DMS153 treated with DMSO at 0.1 percent for 48 hours (cell line): ENCODE results near the gene RNASE7.
A peak's percentile ranks its signal among the peaks of the same experiment; 100 is the strongest.
"Not testable (repeated sequence)": the region's sequence is repeated elsewhere in the genome, so short reads cannot be mapped to it uniquely, and the experiment has no call there.

ENCODE experiments used
- DNase-seq: peaks from one replicate; lab custom pipeline; 2025; ENCODE audit not compliant: unreplicated experiment; lab: John Stamatoyannopoulos, UW

The RNASE7 gene

GRCh38 chr14:21041676-21042433 lies at the start of gene RNASE7:
TSS of gene RNASE7 (plus strand) at chr14:21042362. CDS start at chr14:21042993, 631 bp downstream.
- DNase-seq: no peak

GRCh38 chr14:20996521-20996920 lies 45.6 kb upstream of the RNASE7 start:
- DNase-seq: no peak

DNA sequence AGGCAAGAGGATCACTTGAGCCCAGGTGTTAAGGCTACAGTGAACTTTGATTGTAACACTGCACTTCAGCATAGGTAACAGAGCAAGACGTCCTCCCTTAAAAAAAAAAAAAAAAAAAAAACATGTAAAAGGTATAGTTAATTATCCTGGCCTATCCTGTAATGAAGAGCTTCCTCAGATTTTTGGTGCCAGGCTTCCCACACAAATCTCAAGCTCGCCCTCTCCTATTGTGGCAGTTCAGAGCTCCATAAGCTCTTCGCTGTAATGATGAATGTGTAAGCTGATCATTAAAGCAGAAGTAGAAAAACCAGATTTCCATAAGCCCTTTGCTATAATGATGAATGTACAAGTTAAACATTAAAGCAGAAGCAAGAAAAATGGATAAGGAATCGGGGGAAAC lies 45.0 kb upstream of the RNASE7 start:
- no peak for DNase-seq

DNA sequence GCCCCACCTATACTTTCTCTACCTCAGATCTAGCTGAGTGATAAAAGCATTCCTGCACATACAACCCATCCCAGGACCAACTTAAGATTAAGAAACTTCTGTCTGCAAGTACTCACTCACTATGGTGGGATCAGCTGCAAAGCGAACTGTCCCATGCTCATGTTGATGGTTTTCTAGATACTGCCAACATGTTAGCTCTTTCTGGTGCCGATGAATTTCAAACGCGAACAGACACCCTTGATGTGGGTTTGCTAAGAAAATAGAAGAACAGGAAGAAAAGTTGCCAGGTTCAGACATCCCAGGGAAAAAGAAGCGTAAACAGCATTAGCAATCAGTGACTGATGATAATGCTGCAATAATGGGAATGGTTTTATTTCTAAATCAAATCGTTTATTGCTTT lies 44.6 kb upstream of the RNASE7 start:
- no peak for DNase-seq

DNA sequence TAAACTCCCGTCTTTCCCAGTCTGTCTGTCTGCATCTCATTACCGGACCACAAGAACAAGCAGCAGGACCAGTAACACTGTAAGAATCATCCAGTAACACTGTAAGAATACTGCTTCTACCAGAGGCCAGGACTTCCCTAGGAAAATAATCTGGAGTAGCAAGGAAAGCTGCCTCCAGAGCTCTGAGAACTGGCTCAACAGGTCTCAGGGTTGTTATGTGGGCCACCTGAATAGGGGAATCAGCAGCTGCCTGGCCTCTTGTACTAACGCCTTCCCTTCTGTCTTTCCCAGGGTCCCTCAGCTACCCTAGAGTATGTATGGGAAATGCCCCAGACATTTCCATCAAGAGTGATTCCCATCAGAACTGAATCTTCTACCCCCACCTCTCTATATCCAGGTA lies 44.0 kb upstream of the RNASE7 start:
- DNase-seq: no peak

DNA sequence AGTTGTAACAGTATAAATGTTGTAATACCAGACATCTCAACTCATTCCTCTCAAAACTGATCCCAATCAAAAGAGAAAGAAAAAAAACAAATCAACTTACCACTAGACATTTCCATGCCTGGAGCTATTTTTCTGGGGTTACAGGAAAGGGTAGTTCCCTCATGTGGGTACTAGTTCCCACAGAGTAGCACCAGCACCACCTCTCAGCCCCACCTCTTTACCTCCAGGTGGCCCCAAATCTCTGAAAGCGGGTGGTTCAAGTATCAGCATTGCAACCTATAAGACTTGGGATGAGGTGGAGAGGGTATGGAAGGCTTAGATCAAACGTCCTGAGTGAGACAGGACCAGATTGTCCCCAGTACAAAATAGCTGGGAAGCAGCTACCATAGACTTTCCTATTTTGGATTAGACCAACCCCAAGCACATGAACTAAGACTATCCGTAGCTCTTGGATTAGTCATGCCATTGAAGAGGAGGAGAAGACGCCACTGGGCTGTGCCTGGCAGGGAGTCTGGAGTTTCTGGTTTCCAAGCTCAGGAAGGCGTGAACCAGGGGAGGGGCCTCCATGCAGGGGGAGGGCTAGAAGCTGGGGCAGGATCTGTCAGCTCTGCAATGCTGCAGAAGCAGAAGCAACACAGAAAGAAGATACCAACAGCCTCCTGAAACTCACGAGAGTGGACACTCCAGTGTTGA lies 43.3 kb upstream of the RNASE7 start, which contains the start of gene SLC39A2:
Gene SLC39A2, plus strand, starts transcription at position 620 of the 693 bp plus-strand sequence. CDS start 154 bp downstream, outside the sequence.
- DNase-seq: no peak

DNA sequence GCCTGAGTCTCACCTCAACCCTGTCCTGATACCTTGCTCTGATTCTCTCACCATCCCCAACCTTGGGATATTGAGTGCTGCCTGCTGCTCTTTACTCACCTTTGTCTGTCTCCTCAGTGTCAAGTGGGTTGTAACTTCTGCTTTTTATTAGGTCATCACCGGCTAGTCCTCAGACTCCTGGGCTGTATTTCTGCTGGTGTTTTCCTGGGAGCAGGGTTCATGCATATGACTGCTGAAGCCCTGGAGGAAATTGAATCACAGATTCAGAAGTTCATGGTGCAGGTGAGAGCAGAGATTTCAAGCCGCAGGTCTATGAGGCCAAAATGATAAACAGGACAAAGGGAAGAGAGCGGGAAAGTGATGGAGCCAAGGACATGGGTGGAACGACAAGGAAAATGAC lies 42.6 kb upstream of the RNASE7 start:
- DNase-seq: no peak

DNA sequence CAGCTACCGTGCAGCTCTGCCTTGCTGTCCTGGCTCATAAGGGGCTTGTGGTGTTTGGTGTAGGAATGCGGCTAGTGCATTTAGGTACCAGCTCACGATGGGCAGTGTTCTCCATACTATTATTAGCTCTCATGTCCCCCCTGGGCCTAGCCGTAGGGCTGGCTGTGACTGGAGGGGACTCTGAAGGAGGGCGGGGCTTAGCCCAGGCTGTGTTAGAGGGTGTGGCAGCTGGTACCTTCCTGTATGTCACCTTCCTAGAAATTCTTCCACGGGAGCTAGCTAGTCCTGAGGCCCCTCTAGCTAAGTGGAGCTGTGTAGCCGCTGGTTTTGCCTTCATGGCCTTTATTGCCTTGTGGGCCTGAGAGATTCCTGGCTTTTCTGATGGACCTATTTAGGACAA lies 40.9 kb upstream of the RNASE7 start:
- DNase-seq: no peak

GRCh38 chr14:21003788-21004346 lies 38.3 kb upstream of the RNASE7 start:
- DNase-seq: no peak

DNA sequence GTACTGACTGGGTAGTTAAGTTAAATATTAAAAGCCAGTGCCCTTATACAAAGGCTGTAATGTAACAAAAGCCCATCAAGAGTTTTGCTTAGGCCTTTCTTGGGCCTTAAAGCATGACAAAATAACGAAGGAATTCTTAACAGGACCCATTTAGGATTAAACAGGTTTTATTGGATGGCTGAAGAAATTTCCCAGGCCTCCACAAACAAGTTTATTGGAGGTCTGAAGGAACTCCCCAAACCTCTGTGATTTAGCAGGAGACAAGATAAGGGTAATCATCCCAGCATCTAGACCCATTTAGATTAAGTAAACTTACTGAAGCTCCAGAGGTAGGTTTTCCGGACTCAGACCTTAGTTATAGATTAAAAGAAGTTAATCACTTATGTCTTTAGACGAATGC lies 32.4 kb upstream of the RNASE7 start:
- not testable (repeated sequence) for DNase-seq

DNA sequence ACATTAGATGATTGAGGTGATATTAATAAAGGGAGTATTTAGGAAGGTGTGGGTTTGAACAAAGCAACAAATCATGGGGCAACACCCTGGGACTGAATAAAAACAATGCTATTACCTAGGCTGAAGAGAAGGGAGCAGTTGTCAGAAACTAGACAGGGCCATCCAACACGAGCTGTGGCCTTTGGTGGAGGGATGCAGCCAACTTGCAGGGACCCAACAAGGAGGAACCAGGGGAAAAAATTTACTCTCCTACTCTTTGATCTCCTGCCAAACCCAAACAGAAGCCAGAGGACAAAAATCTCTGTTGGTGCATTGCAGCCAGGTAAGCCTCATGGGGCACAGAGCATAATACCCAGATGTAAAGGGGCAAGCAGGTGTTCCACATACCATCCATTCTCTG lies 31.0 kb upstream of the RNASE7 start:
- DNase-seq: no peak

DNA sequence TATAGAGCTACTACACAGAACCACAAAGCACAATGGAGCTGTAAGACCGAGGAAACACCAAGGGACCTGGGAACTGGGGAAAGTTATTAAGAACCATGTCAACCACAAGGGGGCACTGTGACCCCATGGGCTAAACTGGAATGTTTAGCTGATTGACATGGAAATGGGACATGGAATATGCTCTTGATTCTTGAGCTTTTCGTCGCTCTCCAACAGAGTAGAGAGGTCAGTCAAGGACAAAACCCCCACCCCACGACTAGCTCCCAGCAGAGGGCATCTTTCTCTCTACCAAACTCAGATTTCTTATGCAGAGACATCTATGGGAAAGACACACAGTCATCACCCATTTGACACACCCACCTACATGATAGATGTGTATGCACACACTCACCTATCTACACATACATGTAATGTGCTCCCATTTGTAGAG lies 27.4 kb upstream of the RNASE7 start:
- DNase-seq: peak; percentile 43

GRCh38 chr14:21015312-21015711 lies 26.9 kb upstream of the RNASE7 start:
- no peak for DNase-seq

- DNase-seq: no peak
Measured at GRCh38 chr14:21016413-21017190, 25.6 kb upstream of the RNASE7 start.

DNA sequence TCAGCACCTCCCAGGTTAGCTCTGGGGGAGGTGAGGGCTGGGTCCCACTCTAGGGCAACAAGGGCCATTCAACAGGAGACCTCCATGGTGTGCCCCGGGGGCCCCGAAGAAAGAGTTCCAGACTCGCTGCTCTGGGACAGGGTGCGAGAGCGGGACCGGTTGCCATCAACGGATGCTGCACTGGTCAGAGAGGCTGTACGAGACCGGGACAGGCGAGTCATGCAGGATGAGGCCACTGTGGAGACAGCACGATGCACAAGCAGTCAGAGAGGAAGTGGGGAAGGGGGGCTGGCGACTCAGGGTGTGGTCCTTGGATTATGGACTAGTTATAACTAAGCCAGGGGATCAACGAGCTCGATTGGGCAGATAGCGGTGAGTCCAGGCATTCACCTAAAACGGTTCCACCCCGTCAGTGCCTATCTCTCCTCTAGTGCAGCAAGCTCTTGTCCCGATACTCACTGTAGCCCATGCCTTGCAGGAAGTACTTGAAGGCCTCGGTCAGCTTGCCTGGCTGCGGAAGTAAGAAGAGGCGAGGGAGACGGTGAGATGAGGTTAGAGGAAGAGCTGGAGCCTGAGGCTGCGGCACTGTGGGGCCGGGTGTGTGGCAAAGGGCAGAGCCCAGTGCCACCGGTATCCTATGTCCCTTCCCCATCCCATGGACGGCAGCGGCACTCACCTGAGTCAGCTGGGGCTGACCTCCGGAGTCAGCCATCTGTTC lies 24.5 kb upstream of the RNASE7 start:
- DNase-seq: no peak

- no peak for DNase-seq
Measured at GRCh38 chr14:21018286-21018685, 23.9 kb upstream of the RNASE7 start.

GRCh38 chr14:21018781-21019180 lies 23.4 kb upstream of the RNASE7 start:
- DNase-seq: no peak

DNA sequence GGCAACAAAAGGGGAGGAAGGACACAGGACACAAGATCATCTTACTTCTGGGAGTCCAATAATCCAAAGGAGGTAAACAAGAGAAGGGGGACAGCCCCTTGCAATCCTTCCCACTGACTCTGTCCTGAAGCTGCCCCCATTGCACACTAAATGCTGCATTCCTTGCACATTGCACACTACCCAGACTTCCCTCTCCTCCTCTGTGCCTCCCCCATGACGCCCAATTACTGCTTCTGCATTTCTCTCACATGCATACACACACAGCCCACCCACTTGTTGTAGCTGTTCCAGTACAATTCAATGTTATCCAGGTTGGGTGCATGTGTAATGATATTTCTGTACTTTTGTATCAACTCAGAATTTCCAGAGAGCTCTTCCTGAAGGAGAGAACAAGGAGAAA lies 22.8 kb upstream of the RNASE7 start:
- DNase-seq: no peak

GRCh38 chr14:21020977-21021545 lies 21.1 kb upstream of the RNASE7 start:
- no peak for DNase-seq

GRCh38 chr14:21022686-21023085 lies 19.5 kb upstream of the RNASE7 start:
- no peak for DNase-seq
